Osteocyte (in vitro differentiated cells): ENCODE results near the gene EXOSC9. TPM values are rescaled to one million over a fixed set of nuclear protein-coding genes. Genes with fewer than 3 reads are reported as not detected.

Experiments used
- DNase-seq: peaks from one replicate; pipeline ENCODE4 v3.0.0; 2021; ENCODE audit warnings: mixed read lengths; ENCODE audit not compliant: unreplicated experiment; ENCODE audit errors: extremely low spot score
- H3K27ac Mint-ChIP-seq: one replicate; pipeline ENCODE4 v1.8.0; 2021; ENCODE audit warnings: mild to moderate bottlenecking, mixed read lengths; ENCODE audit not compliant: unreplicated experiment
- H3K27me3 Mint-ChIP-seq: one replicate; pipeline ENCODE4 v1.8.0; 2021; ENCODE audit warnings: mixed read lengths; ENCODE audit not compliant: unreplicated experiment
- H3K36me3 Mint-ChIP-seq: one replicate; pipeline ENCODE4 v1.8.0; 2021; ENCODE audit warnings: mixed read lengths; ENCODE audit not compliant: unreplicated experiment
- H3K4me1 Mint-ChIP-seq: one replicate; pipeline ENCODE4 v1.8.0; 2021; ENCODE audit warnings: mixed read lengths; ENCODE audit not compliant: unreplicated experiment
- H3K4me3 Mint-ChIP-seq: one replicate; pipeline ENCODE4 v1.8.0; 2021; ENCODE audit warnings: mild to moderate bottlenecking, moderate library complexity, mixed read lengths; ENCODE audit not compliant: unreplicated experiment
- H3K9me3 Mint-ChIP-seq: one replicate; pipeline ENCODE4 v1.8.0; 2021; ENCODE audit warnings: mixed read lengths; ENCODE audit not compliant: unreplicated experiment
- CTCF ChIP-seq: fragments of 200-600 bp; sonication (generic); IDR thresholded peaks from 2 replicates; pipeline ENCODE4 v1.5.0; 2021; ENCODE audit warnings: antibody characterized with exemption, mild to moderate bottlenecking, moderate library complexity
- total RNA-seq: library from RNA; stranded (reverse); gene quantifications from 2 replicates; pipeline ENCODE4 v1.2.1, GENCODE V29; 2021

Gene EXOSC9
- total RNA-seq, 1 donor from 2014 or later, result 23.3 TPM

- TF ChIP-seq CTCF, result no peak
- Mint-ChIP-seq H3K27ac (no peak overlapping the region), H3K4me3 (no peak overlapping the region), H3K36me3 (peaks cover 4% of the 10 kb centered on the region), H3K27me3 (no peaks in the 10 kb centered on the region), H3K9me3 (no peaks in the 10 kb centered on the region), H3K4me1 (peaks cover 2% of the 10 kb centered on the region)
- no peak for DNase-seq
Observed at GRCh38 chr4:121860121-121860520, 59.0 kb downstream of the EXOSC9 start.

DNA sequence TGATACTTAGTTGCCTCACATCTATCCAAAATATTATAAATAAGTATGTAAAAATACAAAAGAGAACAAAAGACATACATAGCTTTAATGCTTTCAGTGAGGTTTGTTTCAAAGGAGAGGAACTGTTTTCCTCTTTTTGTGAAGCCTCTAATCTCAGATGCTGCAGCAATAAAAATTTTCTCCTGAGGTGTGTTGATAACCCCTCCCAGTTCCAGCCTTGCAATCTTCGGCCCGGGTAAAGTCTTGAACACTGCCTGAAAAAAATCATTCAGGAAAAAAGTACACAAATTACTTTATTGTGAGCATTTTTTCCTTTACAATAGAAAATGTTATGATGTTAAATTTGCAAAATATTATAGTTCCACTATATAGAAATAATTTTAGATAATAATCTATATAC is 60.3 kb downstream of the EXOSC9 start:
- H3K27ac Mint-ChIP-seq, result no peak overlapping the region

DNA sequence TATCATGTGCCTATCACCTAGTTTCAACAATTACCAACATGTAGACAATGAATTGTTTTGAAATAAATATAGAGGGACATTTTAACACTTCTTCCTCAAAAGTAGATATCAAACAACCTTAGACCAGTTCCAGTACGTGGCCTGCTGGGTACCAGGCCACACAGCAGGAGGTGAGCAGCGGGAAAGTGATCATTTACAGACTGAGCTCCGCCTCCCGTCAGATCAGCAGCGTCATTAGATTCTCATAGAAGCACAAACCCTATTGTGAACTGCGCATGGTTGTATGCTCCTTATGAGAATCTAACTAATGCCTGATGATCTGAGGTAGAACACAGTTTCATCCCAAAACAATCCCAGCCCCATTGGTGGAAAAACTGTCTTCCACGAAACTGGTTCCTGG is 62.7 kb downstream of the EXOSC9 start:
- H3K27ac Mint-ChIP-seq, result no peak overlapping the region
- no peak overlapping the region for H3K4me3 Mint-ChIP-seq
- H3K27me3 Mint-ChIP-seq, result no peaks in the 10 kb centered on the region

More for the DNA sequence above, 60.3 kb downstream of the EXOSC9 start:
- Mint-ChIP-seq H3K4me1 (peaks cover 2% of the 10 kb centered on the region), H3K27me3 (no peaks in the 10 kb centered on the region), H3K36me3 (peaks cover 13% of the 10 kb centered on the region), H3K4me3 (no peak overlapping the region), H3K9me3 (no peaks in the 10 kb centered on the region)
- DNase-seq, result no peak
- no peak for TF ChIP-seq CTCF

More for the DNA sequence above, 62.7 kb downstream of the EXOSC9 start:
- Mint-ChIP-seq H3K4me1 (peaks cover 5% of the 10 kb centered on the region), H3K36me3 (peaks cover 21% of the 10 kb centered on the region), H3K9me3 (no peaks in the 10 kb centered on the region)
- no peak for DNase-seq
- TF ChIP-seq CTCF, result no peak

Other genes starting within 250 kb of the EXOSC9 start
- 477 and 488 TPM in 2 replicates for gene ANXA5, start 104.3 kb upstream of the EXOSC9 start, total RNA-seq
- gene SMIM43, start 36.2 kb upstream of the EXOSC9 start, total RNA-seq, result not detected in 2 replicates
- gene CCNA2, start 22.6 kb downstream of the EXOSC9 start, total RNA-seq, result 9.6 and 10.6 TPM in 2 replicates
- 18.9 and 19.0 TPM in 2 replicates for gene BBS7, start 69.2 kb downstream of the EXOSC9 start, total RNA-seq
- gene TRPC3, start 150.7 kb downstream of the EXOSC9 start, total RNA-seq, result 0.24 and 0.67 TPM in 2 replicates